Ecto neural progenitor cell (in vitro differentiated cells): ENCODE measurements around the gene C15orf39.
A peak's percentile ranks its signal among the peaks of the same experiment; 100 is the strongest.
"Not testable (repeated sequence)": the region's sequence is repeated elsewhere in the genome, so short reads cannot be mapped to it uniquely, and the experiment has no call there.

Source experiments
- DNase-seq: peaks from one replicate; pipeline ENCODE4 v3.0.0-alpha.2; 2018; ENCODE audit warnings: low spot score

C15orf39 gene

GRCh38 chr15:75201616-75202250 is at the start of gene C15orf39:
Gene C15orf39, plus strand, starts transcription at chr15:75201882. Its CDS starts 4,167 bp downstream, at chr15:75206049.
- peak; percentile 88 for DNase-seq

GRCh38 chr15:75152382-75153079 is 49.2 kb upstream of the C15orf39 start:
- DNase-seq, result no peak

- no peak for DNase-seq
Measured at GRCh38 chr15:75153087-75153486, 48.6 kb upstream of the C15orf39 start.

GRCh38 chr15:75153565-75154276 is 48.0 kb upstream of the C15orf39 start:
- no peak for DNase-seq

- no peak for DNase-seq
Measured at GRCh38 chr15:75154461-75155062, 47.1 kb upstream of the C15orf39 start.

- no peak for DNase-seq
Measured at GRCh38 chr15:75156326-75157215, 45.1 kb upstream of the C15orf39 start.

- DNase-seq, result no peak
Measured at GRCh38 chr15:75158402-75158801, 43.3 kb upstream of the C15orf39 start.

- no peak for DNase-seq
Measured at GRCh38 chr15:75159244-75159643, 42.4 kb upstream of the C15orf39 start.

GRCh38 chr15:75161106-75161916 is 40.4 kb upstream of the C15orf39 start:
- no peak for DNase-seq

- DNase-seq, result no peak
Measured at GRCh38 chr15:75161917-75162414, 39.7 kb upstream of the C15orf39 start.

- DNase-seq, result no peak
Measured at GRCh38 chr15:75163150-75163564, 38.5 kb upstream of the C15orf39 start.

GRCh38 chr15:75164625-75165350 is 36.9 kb upstream of the C15orf39 start:
- DNase-seq, result no peak

- DNase-seq, result not testable (repeated sequence)
Measured at GRCh38 chr15:75166489-75167063, 35.1 kb upstream of the C15orf39 start.

- no peak for DNase-seq
Measured at GRCh38 chr15:75167588-75168350, 33.9 kb upstream of the C15orf39 start.

GRCh38 chr15:75168374-75168773 is 33.3 kb upstream of the C15orf39 start:
- no peak for DNase-seq

- no peak for DNase-seq
Measured at GRCh38 chr15:75170203-75170602, 31.5 kb upstream of the C15orf39 start.

GRCh38 chr15:75170711-75171341 is 30.9 kb upstream of the C15orf39 start:
- no peak for DNase-seq

- DNase-seq, result no peak
Measured at GRCh38 chr15:75171408-75171807, 30.3 kb upstream of the C15orf39 start.
